Cardiac muscle cell (in vitro differentiated cells and primary cell): ENCODE data around the gene NPR2. TPM values are rescaled to one million over a fixed set of nuclear protein-coding genes. Genes with fewer than 3 reads are reported as not detected.

Experiments used
- DNase-seq, 2 donors: peaks; one replicate each; pipeline versions ENCODE4 v3.0.0 to v3.0.0-alpha.2; 2010 to 2017; ENCODE audit warnings: low read depth in 1 of 2, low spot score in 1 of 2
- H3K27ac ChIP-seq: fragments of 200-600 bp; sonication (generic); 2 replicates; pipeline ENCODE4 v1.5.1; 2016
- H3K27me3 ChIP-seq: fragments of 200-600 bp; sonication (generic); 2 replicates; pipeline ENCODE4 v1.6.0; 2016; ENCODE audit warnings: control low read depth
- H3K36me3 ChIP-seq: fragments of 200-600 bp; sonication (generic); 2 replicates; pipeline ENCODE4 v1.5.1; 2016; ENCODE audit warnings: control low read depth
- H3K4me1 ChIP-seq: fragments of 200-600 bp; sonication (generic); 2 replicates; pipeline ENCODE4 v1.8.1; 2017; ENCODE audit warnings: low read depth, mild to moderate bottlenecking, mixed run types
- H3K4me3 ChIP-seq: fragments of 200-600 bp; sonication (generic); 2 replicates; pipeline ENCODE4 v1.5.1; 2016; ENCODE audit warnings: mild to moderate bottlenecking
- H3K9me3 ChIP-seq: fragments of 200-600 bp; sonication (generic); 2 replicates; pipeline ENCODE4 v1.5.1; 2017; ENCODE audit warnings: low read depth, mild to moderate bottlenecking, control low read depth
- polyA plus RNA-seq: library from polyadenylated mRNA; unstranded; fragments of >200 nt; fragmentation: Nextera tagmentation; extraction: Ambion mirVana; gene quantifications from 2 replicates; pipeline ENCODE4 v1.2.1, GENCODE V29; 2016
- total RNA-seq: library from RNA; depleted of rRNA; stranded (reverse); fragments of >200 nt; gene quantifications from 2 replicates; pipeline ENCODE4 v1.2.3, GENCODE V29; 2016
- TF ChIP-seq, protein P1 (sequence below): IDR thresholded peaks from 2 replicates; pipeline ENCODE4 v1.5.1; 2012; ENCODE audit warnings: low read depth, mild to moderate bottlenecking, low read length

Gene NPR2
- total and polyA plus RNA-seq, 2 experiments from 2014 or later: 12.6 to 13.2 TPM

DNA sequence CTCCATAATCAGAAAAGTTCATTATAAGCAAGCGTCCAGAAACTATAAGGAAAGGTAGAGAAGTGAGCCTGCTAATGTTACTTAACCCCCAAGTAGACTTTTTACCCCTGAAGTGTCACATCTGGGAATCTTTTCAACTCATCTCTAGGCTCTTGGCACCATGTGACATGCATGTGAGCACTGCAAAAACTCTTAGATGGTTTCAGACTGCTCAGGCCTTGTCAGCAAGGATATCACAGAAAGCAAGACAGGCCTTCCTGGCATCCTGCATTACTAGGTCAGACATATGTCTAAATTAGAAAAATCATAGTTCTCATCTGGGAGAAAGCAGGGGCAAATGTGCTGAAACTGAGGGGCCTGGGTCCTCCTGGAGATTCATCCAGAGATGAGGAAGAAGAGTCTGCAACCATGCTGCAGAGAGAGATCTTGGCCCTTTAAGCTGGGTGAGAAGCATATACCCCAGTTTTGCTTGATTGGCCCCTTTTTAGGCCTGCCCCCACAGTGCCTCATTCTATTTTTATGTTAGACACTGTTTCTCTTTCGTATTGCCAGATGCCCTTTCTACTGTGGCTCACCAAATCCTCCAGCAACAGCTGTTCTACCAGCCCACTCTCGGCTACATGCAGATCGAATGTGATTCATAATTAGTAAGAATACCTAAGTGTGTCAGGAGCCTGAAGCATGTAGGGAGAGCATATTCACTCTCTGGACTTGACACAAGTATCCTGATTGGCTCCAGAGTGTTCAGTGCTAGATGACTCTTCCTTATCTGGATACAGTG is 56.6 kb downstream of the NPR2 start:
- peaks cover 5% of the 10 kb centered on the region for H3K36me3 ChIP-seq
- TF ChIP-seq, protein P1, sequence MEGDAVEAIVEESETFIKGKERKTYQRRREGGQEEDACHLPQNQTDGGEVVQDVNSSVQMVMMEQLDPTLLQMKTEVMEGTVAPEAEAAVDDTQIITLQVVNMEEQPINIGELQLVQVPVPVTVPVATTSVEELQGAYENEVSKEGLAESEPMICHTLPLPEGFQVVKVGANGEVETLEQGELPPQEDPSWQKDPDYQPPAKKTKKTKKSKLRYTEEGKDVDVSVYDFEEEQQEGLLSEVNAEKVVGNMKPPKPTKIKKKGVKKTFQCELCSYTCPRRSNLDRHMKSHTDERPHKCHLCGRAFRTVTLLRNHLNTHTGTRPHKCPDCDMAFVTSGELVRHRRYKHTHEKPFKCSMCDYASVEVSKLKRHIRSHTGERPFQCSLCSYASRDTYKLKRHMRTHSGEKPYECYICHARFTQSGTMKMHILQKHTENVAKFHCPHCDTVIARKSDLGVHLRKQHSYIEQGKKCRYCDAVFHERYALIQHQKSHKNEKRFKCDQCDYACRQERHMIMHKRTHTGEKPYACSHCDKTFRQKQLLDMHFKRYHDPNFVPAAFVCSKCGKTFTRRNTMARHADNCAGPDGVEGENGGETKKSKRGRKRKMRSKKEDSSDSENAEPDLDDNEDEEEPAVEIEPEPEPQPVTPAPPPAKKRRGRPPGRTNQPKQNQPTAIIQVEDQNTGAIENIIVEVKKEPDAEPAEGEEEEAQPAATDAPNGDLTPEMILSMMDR: no peak
- H3K4me3 ChIP-seq: no peak overlapping the region
- no peak overlapping the region for H3K27ac ChIP-seq
- H3K9me3 ChIP-seq: no peaks in the 10 kb centered on the region
- peaks cover 8% of the 10 kb centered on the region for H3K4me1 ChIP-seq
- peaks cover 19% of the 10 kb centered on the region for H3K27me3 ChIP-seq
- peak; percentile 32 to 51 for DNase-seq

DNA sequence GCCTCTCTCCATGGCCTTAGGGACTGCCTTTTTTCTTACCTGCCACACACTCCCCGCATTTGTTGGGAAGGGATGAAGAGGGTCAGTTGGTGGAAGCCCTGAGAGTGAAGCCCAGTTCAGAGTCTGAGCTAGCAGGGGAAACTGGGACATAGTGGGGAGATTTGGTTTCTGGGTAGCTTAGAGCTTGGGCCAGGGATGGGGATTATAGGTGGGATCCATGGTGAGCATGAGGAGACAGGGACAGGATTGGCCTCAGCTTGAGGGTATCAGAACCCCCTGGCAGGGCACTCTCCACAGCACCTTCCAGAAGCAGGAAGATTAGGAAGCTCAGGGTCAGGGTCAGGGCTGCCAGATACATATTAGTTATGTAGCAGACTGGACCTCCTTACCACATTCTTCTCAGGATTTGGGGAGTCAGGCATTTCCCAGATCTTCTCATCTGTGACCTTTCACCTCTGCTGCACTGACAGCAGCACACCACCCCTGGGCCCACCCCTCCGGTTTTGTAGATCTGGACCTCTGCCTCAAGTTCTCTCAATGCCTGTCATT is 61.0 kb downstream of the NPR2 start:
- peaks cover 1% of the 10 kb centered on the region for H3K36me3 ChIP-seq
- no peaks in the 10 kb centered on the region for H3K27me3 ChIP-seq
- no peaks in the 10 kb centered on the region for H3K9me3 ChIP-seq
- no peak for DNase-seq
- peaks cover 8% of the 10 kb centered on the region for H3K4me1 ChIP-seq
- no peak overlapping the region for H3K4me3 ChIP-seq
- TF ChIP-seq, protein P1: no peak
- no peak overlapping the region for H3K27ac ChIP-seq

DNA sequence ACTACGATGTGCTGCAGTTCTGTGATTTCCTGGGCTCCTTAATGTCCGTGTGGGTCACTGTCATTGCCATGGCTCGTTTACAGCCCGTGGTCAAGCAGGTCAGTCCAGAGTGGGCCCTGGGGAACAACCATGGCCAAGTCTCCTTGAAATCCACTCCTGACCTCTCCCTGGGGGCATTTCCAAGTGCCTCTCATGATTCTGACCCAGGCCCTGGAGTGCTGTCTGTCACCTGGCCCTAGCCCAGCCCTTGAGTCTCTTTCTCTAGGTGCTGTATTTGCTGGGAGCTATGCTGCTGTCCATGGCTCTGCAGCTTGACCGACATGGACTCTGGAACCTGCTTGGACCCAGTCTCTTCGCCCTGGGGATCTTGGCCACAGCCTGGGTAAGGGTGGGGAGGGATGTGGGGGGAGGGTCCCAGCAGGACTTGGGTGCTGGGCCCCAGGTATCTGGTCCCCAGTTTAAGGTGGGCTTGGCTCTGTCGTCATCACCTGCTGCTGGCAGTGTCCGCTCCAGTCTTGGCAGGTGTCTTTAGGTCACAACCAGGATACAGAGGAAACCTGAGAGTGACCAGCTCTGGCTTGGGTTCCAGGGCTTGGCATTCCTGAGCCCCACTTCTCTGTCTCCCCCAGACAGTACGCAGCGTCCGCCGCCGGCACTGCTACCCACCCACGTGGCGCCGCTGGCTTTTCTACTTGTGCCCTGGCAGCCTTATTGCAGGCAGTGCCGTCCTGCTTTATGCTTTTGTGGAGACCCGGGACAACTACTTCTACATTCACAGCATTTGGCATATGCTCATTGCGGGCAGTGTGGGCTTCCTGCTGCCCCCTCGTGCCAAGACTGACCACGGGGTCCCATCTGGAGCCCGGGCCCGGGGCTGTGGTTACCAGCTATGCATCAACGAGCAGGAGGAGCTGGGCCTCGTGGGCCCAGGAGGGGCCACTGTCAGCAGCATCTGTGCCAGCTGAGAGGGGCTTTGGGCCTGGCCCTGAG is 61.8 kb downstream of the NPR2 start:
- no peak overlapping the region for H3K27ac ChIP-seq
- TF ChIP-seq, protein P1: no peak
- no peak for DNase-seq
- H3K4me3 ChIP-seq: no peak overlapping the region
- no peaks in the 10 kb centered on the region for H3K36me3 ChIP-seq
- peaks cover 3% of the 10 kb centered on the region for H3K4me1 ChIP-seq
- H3K9me3 ChIP-seq: no peaks in the 10 kb centered on the region
- H3K27me3 ChIP-seq: no peaks in the 10 kb centered on the region

DNA sequence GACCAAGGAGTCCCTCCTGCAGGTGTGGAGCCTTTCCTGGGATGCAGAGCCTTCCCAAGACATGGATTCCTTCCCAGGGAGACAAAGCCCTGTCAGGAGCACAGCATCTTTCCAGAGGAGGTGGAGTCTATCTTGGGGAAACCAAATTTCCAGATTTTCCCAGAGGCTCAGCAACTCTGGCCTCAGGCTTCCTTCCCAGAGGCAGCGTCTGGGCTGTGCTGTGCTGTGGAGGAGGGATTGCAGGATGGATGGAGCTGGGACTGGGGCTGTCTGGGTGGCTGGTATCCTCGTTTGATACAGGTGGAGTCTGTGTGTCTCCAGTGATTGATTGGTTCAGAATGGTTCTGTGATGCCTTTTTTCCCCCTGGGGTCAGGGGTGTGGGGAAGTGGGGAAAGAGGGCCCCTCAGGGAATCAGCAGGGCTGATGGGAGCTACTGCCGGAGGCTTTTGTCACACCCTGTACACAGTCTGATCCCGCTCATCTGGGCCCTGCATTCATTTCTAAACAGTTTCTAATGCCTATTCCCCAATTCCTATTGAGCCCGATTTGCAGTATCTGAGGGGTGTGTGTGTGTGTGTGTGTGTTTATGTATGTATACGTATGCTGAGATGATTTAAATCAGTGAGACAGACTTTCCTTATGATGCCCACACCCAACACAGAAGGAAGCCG is 62.8 kb downstream of the NPR2 start:
- no peaks in the 10 kb centered on the region for H3K36me3 ChIP-seq
- TF ChIP-seq, protein P1: no peak
- DNase-seq: no peak

DNA sequence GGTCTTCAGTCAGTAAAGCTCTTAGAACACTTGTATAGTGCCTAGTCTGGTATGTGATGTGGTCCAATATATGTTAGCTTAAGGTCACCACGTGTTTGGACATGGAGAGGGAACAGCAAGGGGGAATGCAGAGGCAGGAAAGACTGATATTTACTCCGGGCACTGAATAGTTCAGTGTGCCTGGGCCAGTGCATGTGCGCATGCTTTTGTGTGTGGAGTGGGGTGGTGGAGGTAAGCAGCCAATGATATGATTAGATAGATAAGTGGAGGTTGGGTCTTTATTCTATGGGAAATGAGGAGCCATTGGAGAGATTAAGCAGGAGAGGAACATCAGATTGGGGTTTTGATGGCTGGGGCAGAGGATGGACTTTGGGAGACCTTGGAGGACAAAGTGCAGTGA is 64.8 kb downstream of the NPR2 start:
- TF ChIP-seq, protein P1: no peak

More for the DNA sequence above, 62.8 kb downstream of the NPR2 start:
- no peaks in the 10 kb centered on the region for H3K27me3 ChIP-seq
- no peaks in the 10 kb centered on the region for H3K4me1 ChIP-seq
- H3K9me3 ChIP-seq: no peaks in the 10 kb centered on the region
- H3K27ac ChIP-seq: no peak overlapping the region
- no peak overlapping the region for H3K4me3 ChIP-seq

More for the DNA sequence above, 64.8 kb downstream of the NPR2 start:
- no peak overlapping the region for H3K27ac ChIP-seq
- no peak overlapping the region for H3K4me3 ChIP-seq
- H3K4me1 ChIP-seq: no peaks in the 10 kb centered on the region
- H3K9me3 ChIP-seq: no peaks in the 10 kb centered on the region
- no peaks in the 10 kb centered on the region for H3K36me3 ChIP-seq
- no peaks in the 10 kb centered on the region for H3K27me3 ChIP-seq
- no peak for DNase-seq
